Measurements from ENCODE around the gene HEATR9.

The HEATR9 gene

DNA sequence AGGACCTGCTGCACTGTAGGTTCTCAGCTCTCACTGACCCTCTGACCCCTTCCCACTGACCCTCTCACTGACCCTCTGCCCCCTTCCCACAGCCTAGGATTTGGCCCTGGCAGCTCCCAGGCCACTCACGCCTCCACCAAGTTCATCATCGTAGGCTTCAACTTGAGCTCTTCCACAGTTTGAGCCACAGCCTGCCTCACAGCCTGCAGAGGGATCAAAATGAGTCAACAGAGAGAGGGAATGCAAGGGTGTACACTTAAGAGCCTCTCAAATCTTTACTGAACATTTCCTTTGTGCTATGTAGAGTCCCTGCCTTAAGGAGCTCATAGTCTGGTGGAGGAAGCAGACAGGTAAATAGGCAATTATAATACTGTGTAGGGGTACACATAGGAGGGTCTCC lies 12.1 kb downstream of the HEATR9 start:
- DNase-seq: peak; percentile 65

GRCh38 chr17:35855965-35856364 lies 12.7 kb downstream of the HEATR9 start:
- DNase-seq: no peak

- peak; percentile 80 for DNase-seq
Observed at GRCh38 chr17:35849469-35850348, 19.0 kb downstream of the HEATR9 start.

DNA sequence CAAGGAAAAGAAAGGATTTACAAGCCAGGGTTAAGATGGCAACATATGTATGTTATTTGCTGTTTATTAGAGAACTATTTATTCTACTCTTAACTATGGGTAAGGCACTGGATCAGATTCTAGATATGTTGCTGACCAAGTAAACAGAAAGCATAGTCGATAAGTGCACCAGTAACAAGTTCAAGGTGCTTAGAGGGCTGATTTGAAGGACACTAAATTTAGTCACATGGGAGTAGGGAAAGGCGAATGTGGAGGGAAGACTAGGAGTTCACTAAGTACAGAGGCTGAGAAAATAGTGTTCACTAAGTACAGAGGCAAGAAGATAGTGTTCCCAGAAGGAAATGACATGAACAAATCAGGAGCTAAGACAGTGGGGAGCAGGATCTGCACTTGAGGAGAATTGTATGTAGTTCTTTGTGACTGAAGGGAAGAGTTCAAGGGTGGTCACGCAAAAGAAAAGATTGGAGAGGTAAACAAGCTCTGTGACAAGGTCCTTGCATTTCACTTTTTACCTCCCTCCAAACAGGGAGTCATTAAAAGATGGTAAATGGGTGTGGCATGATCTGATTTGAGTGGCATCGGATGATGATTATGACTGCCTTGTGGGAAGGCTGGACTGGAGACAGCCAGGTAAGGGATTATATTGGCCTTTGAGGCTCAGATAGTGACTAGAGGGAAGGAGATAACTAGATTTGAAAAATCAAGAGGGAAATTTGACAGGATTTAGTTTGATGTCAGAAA lies 20.9 kb downstream of the HEATR9 start:
- no peak for DNase-seq

DNA sequence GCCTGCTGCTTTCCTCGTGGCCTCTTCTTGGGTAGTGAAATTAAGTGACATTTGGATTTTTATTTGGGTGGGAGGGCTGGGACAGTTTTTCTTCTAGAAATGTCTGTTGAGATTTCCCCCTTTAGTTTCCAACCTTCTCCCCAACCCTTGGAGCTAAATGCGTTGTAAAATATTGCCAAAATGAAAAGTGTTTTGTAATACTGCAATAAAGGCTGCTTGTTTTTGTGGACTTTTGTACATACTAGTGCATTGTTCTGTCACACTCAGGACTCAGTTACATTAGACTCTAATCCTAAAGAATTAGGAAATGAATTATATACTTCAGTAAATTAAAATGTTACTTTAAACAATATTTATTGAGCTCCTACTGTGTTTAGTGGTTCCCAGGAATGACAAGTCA lies 21.7 kb downstream of the HEATR9 start:
- no peak for DNase-seq

DNA sequence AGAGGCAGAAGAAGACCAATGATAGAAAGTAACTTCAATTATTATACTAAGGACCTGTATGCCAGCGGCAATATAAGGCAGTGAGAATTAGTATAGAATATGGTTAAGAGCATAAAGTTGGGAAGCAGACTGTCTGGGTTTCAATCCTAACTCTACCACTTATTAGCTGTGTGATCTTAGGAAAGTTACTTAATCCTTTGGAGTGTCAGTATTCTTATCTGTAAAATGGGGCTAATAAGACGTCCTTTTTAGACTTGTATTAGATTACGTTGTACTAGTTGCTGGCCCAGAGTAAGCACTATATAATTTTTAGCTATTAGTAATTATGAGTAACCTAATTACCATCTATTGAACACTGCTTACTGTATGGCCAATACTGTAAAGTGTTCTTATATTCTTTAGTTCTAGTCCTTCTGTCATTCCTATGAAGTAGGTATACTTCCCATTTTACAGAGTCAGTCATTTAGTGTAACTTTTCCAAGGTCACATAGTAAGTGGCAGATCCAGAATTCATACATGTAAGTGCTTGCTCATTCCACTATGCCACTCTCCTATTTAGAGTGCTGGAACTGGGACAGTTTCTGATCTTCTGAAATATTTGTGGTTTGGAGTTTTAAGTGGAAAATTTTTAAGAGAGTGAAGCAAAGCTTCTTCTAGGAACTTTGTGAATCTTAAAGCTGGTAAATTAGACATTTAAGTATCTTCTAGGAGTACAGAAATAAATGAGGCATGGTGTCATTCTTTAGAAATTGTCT lies 22.5 kb downstream of the HEATR9 start:
- no peak for DNase-seq

GRCh38 chr17:35844547-35844946 lies 24.1 kb downstream of the HEATR9 start:
- DNase-seq: no peak

GRCh38 chr17:35843698-35844097 lies 25.0 kb downstream of the HEATR9 start:
- no peak for DNase-seq

GRCh38 chr17:35842239-35842638 lies 26.5 kb downstream of the HEATR9 start:
- no peak for DNase-seq

DNA sequence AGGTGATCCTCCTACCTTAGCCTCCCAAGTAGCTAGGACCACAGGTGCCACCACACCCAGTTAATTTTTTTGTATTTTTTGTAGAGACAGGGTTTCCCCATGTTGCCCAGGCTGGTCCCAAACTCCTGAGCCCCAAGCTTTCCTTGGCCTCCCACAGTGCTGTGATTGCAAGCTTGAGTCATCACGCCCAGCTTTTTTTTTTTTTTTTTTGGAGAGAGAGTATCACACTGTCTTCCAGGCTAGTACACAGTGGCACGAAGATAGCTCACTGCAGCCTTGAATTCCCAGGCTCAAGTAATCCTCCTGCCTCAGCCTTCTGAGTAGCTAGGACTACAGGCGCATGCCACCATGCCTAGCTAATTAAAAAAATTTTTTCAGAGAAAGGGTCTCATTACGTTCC lies 27.2 kb downstream of the HEATR9 start:
- no peak for DNase-seq

GRCh38 chr17:35841101-35841500 lies 27.6 kb downstream of the HEATR9 start:
- DNase-seq: no peak

DNA sequence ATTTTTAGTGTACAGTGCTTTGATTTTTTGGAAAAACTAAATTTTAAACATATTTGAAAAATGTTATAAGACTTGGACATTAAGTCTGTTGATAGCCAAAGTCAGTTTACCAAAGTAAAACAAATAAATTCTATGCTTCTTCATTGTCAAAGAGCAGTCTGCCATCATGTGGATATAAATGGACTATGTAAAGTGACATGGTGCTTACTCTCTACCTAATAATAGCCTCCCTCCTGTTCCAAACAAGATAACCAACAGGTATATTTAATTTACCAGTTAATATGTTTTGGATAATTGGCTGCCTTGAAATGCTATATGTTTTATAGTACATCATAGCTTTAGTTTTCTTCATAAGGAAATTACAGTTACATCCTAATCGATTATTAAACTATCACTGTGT lies 43.5 kb downstream of the HEATR9 start:
- DNase-seq: no peak

- DNase-seq: no peak
Observed at GRCh38 chr17:35821308-35821707, 47.4 kb downstream of the HEATR9 start.

DNA sequence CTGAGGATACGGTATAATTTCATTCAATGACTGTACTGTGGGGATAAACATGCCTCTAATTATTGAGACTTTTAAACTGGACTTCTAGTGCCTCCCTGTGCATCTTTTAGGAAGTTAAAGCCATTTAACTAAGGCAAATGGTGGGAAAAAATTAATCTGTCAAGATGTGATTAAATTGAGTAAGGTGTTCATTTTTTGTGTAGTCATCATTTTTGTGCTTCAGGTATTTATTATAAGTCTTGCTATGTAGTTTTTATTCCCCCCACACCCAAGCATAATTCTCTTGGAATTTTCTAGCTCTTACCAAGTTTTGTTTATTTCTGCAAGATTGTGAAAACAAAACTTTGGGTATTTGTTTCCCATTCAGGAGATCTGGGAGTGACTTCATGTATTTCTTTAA lies 49.2 kb downstream of the HEATR9 start:
- DNase-seq: no peak

GRCh38 chr17:35817196-35817595 lies 51.5 kb downstream of the HEATR9 start:
- DNase-seq: no peak

GRCh38 chr17:35816723-35817122 lies 52.0 kb downstream of the HEATR9 start:
- no peak for DNase-seq

DNA sequence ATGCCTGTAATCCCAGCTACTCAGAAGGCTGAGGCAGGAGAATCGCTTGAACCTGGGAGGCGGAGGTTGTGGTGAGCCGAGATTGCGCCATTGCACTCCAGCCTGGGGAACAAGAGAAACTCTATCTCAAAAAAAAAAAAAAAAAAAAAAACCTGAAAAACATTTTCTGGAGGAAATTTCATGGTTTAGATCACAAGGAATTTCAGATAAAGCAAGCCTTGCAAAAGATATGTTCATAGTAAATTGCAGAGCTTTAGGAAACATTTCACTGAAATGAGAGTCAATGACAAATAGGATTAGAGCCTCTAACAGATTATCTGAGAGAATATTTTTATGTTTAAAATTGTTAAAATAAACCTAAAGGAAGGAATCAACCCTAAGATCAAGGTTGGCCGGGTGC lies 56.2 kb downstream of the HEATR9 start:
- no peak for DNase-seq

- DNase-seq: no peak
Observed at GRCh38 chr17:35811759-35812158, 56.9 kb downstream of the HEATR9 start.

- DNase-seq: no peak
Observed at GRCh38 chr17:35809855-35810461, 58.7 kb downstream of the HEATR9 start.

DNA sequence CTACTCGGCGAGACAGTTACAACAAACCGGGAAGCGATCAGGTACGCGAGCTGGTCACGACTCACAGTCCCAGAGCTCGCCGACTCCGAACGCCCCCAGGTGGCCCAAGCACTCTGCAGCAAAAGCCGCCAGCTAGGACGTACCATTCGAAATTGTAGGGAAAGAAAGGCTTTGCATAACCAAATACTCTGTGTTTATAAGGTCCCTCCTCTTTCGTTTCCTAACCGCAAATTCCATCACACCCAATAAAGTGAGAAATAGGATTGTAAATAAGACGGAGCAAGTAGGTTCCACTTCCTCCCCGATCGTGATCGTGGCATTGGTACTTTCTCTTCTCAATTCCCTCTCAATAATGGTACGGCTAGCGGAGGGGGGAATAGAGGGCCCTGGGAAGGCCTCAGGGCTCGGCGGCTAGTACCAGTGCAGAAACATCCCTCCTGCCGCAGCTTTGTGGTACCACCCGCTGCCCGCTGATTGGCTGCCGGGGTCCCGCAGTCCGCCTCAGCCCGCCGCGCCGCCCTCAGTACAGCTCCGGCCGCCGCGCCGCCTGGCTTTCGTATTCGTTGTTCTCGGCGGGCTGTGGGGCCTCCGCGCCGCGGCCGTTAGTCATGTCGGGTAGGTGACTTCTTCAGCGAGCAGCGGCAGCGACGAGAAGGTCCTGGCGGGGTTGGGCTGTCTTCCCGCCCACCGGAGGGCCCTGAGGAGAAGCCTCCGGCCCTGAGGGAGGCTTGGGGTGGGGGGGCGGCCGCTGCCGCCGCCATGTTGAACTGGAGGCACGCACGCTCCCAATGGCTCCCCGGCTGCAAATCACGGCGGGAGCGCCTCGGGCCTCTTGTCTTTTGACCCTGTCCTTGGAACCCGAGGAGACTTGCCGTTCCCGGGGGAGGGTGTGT lies 59.5 kb downstream of the HEATR9 start, which contains the start of gene TAF15:
TAF15 (plus strand) TSS at position 523 of the 893 bp plus-strand sequence; CDS start at position 609, 86 bp downstream.
- peak; percentile 98 for DNase-seq

- no peak for DNase-seq
Observed at GRCh38 chr17:35808240-35808961, 60.3 kb downstream of the HEATR9 start.

Measured in activated CD4-positive, alpha-beta T cell treated with anti-CD3 and anti-CD28 coated beads, Interleukin-2, Interleukin-6, amounts not matched to agents 100 ng/mL and 50 ng/mL, durations not matched to agents 16 hours and 8 hours (primary cell).